Right lobe of liver (tissue), 4 donors: ENCODE data around the gene PAFAH1B1.

ENCODE experiments used
- POLR2A ChIP-seq: fragments of 450-650 bp; IDR thresholded peaks from one replicate; pipeline ENCODE4 v1.6.1; 2017; ENCODE audit warnings: antibody characterized with exemption, mild to moderate bottlenecking
- TF ChIP-seq, protein P1 (sequence below), 4 donors: fragments of 200-600 bp in 3 of 4; fragments of 450-650 bp in 1 of 4; IDR thresholded peaks; one replicate each; pipeline versions ENCODE4 v1.5.1 to v1.8.0; 2016 to 2022; ENCODE audit warnings: antibody characterized with exemption in 4 of 4, mild to moderate bottlenecking in 2 of 4
- donor health status: DM: no; HTN: no; CAD: no.
- donor health status: DM: no; HTN: no; CAD: no.
- donor health status: DM: no; HTN: yes; CAD: no.

DNA sequence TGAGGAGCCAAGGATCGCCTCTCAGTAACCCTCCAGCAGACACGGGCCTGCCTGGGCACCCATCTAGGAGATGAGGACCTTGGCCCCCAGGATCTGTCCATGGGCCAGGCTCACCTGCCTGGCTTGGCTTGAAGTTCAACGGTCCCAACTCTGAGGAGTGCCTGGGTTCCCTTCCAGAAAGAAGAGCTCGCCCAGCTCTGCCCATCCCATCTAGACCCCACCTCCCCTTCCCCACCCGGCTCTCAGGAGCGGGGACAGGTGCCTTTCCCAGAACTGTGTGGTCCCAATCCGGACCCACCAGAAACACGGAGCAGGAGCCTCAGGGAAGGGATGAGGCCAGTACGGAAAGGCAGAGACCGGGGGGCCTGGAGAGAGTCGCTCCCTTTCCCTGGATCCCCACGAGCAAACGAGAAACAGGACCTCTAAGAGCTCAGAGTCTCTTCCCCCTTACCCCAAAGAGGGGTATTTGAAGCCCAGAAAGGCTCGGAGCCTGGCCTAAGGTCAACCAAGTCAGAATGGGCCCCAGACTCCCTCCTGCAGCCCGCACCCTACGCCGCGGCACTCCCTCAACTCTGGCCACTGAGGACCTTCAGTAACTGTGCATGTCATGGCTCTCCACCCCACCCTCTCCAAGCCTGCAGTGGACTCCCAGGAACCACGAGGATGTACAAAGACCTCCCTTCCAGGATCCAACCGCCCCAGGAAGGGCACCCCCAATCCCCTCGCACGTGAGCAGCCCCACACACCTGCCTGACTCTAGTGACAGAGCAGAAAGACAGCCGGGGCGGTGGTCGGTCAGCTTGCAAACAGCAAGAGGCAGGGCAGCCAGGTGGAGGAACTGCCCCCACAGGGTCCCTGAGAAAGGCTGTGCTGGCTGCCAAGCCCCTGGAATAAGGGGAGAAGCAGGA, 112.7 kb downstream of the PAFAH1B1 start:
- TF ChIP-seq, protein P1, sequence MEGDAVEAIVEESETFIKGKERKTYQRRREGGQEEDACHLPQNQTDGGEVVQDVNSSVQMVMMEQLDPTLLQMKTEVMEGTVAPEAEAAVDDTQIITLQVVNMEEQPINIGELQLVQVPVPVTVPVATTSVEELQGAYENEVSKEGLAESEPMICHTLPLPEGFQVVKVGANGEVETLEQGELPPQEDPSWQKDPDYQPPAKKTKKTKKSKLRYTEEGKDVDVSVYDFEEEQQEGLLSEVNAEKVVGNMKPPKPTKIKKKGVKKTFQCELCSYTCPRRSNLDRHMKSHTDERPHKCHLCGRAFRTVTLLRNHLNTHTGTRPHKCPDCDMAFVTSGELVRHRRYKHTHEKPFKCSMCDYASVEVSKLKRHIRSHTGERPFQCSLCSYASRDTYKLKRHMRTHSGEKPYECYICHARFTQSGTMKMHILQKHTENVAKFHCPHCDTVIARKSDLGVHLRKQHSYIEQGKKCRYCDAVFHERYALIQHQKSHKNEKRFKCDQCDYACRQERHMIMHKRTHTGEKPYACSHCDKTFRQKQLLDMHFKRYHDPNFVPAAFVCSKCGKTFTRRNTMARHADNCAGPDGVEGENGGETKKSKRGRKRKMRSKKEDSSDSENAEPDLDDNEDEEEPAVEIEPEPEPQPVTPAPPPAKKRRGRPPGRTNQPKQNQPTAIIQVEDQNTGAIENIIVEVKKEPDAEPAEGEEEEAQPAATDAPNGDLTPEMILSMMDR (IDR thresholded peaks at IDR 0.05), result no peak
- TF ChIP-seq POLR2A, result no peak
